ENCODE results near the gene RHBDL1.

The RHBDL1 gene

GRCh38 chr16:674968-675883, at the start of gene RHBDL1:
Gene RHBDL1 (plus strand): TSS chr16:675671. CDS start chr16:675791, 120 bp downstream.
- TF ChIP-seq CTCF (IDR thresholded peaks at IDR 0.05; ENCODE audit: extremely low read depth, insufficient read depth, missing control alignments), result no peak
- in situ Hi-C loops (cut with MboI; ENCODE audit: low pct_unique_long_range_greater_than_20kb, low sequenced_read_pairs, unreplicated experiment), result no loop called here
- no peak for DNase-seq (ENCODE audit: low spot score)

GRCh38 chr16:625977-626765, 49.3 kb upstream of the RHBDL1 start:
- TF ChIP-seq CTCF (IDR thresholded peaks at IDR 0.05; ENCODE audit: extremely low read depth, insufficient read depth, missing control alignments), result no peak
- no peak for DNase-seq (ENCODE audit: low spot score)
- in situ Hi-C loops (cut with MboI; ENCODE audit: low pct_unique_long_range_greater_than_20kb, low sequenced_read_pairs, unreplicated experiment), result no loop called here

GRCh38 chr16:626787-627453, 48.6 kb upstream of the RHBDL1 start:
- TF ChIP-seq CTCF (IDR thresholded peaks at IDR 0.05; ENCODE audit: extremely low read depth, insufficient read depth, missing control alignments), result no peak
- in situ Hi-C loops (cut with MboI; ENCODE audit: low pct_unique_long_range_greater_than_20kb, low sequenced_read_pairs, unreplicated experiment), result no loop called here
- DNase-seq (ENCODE audit: low spot score), result no peak

- in situ Hi-C loops (cut with MboI; ENCODE audit: low pct_unique_long_range_greater_than_20kb, low sequenced_read_pairs, unreplicated experiment), result no loop called here
- DNase-seq (ENCODE audit: low spot score), result no peak
- no peak for TF ChIP-seq CTCF (IDR thresholded peaks at IDR 0.05; ENCODE audit: extremely low read depth, insufficient read depth, missing control alignments)
Observed at GRCh38 chr16:627454-628239, 47.8 kb upstream of the RHBDL1 start.

GRCh38 chr16:628321-629061, 47.0 kb upstream of the RHBDL1 start:
- no peak for TF ChIP-seq CTCF (IDR thresholded peaks at IDR 0.05; ENCODE audit: extremely low read depth, insufficient read depth, missing control alignments)
- no peak for DNase-seq (ENCODE audit: low spot score)
- in situ Hi-C loops (cut with MboI; ENCODE audit: low pct_unique_long_range_greater_than_20kb, low sequenced_read_pairs, unreplicated experiment), result no loop called here

All from GM13977 (cell line).